Transverse colon (tissue), 4 donors: ENCODE results near the gene USPL1.

Experiments
- CTCF ChIP-seq, 5 experiments: fragments of 200-600 bp in 3 of 5; fragments of 450-650 bp in 2 of 5; sonication (generic) in 3 of 5; IDR thresholded peaks; 1 replicate in 2 of 5; 2 replicates in 3 of 5; pipeline ENCODE4 v1.5.1; 2016 to 2017; ENCODE audit warnings: antibody characterized with exemption in 5 of 5, inconsistent platforms in 3 of 5, mild to moderate bottlenecking in 2 of 5, moderate library complexity in 1 of 5
- POLR2AphosphoS5 ChIP-seq, 3 donors: sonication (generic); formaldehyde crosslinking; IDR thresholded peaks; one replicate each; pipeline ENCODE4 v1.6.1; 2016; ENCODE audit warnings: antibody characterized with exemption in 3 of 3

DNA sequence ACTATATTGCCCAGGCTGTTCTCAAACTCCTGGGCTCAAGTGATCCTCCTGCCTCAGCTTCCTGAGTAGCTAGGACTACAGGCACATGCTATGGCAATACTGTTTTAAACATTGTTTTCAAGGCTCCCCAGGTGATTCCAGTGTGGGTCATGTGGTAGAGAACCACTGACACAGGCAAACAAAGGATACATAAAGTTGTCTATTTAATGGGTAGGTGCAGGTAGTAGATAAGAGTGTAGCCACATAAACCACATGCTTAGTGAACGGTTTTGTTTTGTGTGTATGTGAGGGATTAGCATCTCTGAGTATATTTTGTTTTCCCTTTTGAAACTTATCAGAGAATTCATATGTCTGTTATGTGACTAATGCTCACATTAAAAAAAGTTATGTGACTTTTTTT, 36.7 kb downstream of the USPL1 start:
- TF ChIP-seq CTCF (IDR thresholded peaks at IDR 0.05) = no peak
- no peak for TF ChIP-seq POLR2AphosphoS5 (IDR thresholded peaks at IDR 0.05)
